Lung (tissue), 12 donors: ENCODE measurements around the gene LCE1A. TPM values are rescaled to one million over a fixed set of nuclear protein-coding genes. Genes with fewer than 3 reads are reported as not detected.

Source experiments
- ATAC-seq: fragments of 200-7000 bp; cut with Tn5 transposase; one replicate; pipeline ENCODE4 v1.9.1; 2020; ENCODE audit warnings: moderate number of reproducible peaks; ENCODE audit not compliant: insufficient read depth, low FRiP score
- DNase-seq, 3 donors: peaks; one replicate each; pipeline ENCODE4 v3.0.0-alpha.2; 2013 to 2017
- H3K27ac ChIP-seq, 2 donors: one replicate each; pipeline ENCODE4 v1.5.1; 2013; ENCODE audit warnings: mild to moderate bottlenecking in 2 of 2, moderate library complexity in 2 of 2, control low read depth in 1 of 2, inconsistent platforms in 1 of 2, low read depth in 1 of 2, low read length in 1 of 2
- H3K27me3 ChIP-seq, 3 donors: one replicate each; pipeline ENCODE4 v1.5.1; 2013; ENCODE audit warnings: low read length in 2 of 3; ENCODE audit not compliant: control insufficient read depth in 3 of 3, insufficient read depth in 3 of 3
- H3K36me3 ChIP-seq, 4 donors: one replicate each; pipeline ENCODE4 v1.5.1; 2013; ENCODE audit warnings: low read length in 4 of 4, mild to moderate bottlenecking in 1 of 4, moderate library complexity in 1 of 4; ENCODE audit not compliant: control insufficient read depth in 4 of 4, insufficient read depth in 4 of 4
- H3K4me1 ChIP-seq, 5 donors: one replicate each; pipeline ENCODE4 v1.5.1; 2013; ENCODE audit warnings: low read length in 5 of 5, mild to moderate bottlenecking in 2 of 5, moderate library complexity in 1 of 5; ENCODE audit not compliant: control insufficient read depth in 5 of 5, insufficient read depth in 5 of 5
- H3K4me3 ChIP-seq: one replicate; pipeline ENCODE4 v1.5.1; 2013; ENCODE audit warnings: mild to moderate bottlenecking, control low read depth, moderate library complexity
- H3K9ac ChIP-seq, 2 donors: one replicate each; pipeline ENCODE4 v1.5.1; 2013; ENCODE audit warnings: low read length in 2 of 2, control low read depth in 1 of 2; ENCODE audit not compliant: insufficient read depth in 1 of 2
- H3K9me3 ChIP-seq, 4 donors: one replicate each; pipeline ENCODE4 v1.5.1; 2013; ENCODE audit warnings: low read length in 3 of 4, mild to moderate bottlenecking in 1 of 4, moderate library complexity in 1 of 4; ENCODE audit not compliant: control insufficient read depth in 4 of 4, insufficient read depth in 3 of 4
- CTCF ChIP-seq: IDR thresholded peaks from 2 replicates; pipeline ENCODE4 v1.5.1; 2012; ENCODE audit warnings: mild to moderate bottlenecking; ENCODE audit errors: control extremely low read depth, extremely low read depth
- WGBS, 2 donors: extraction: QIAGEN DNeasy Blood & Tissue Kit; methylation state at CpG; one replicate each; pipeline ENCODE4 v1.1.7; 2013; 5-methylcytosine and 5-hydroxymethylcytosine counted together
- polyA plus RNA-seq, 2 donors: library from polyadenylated mRNA; stranded (reverse); fragments of 200-250 nt; gene quantifications; one replicate each; pipeline ENCODE4 v1.2.1, GENCODE V29; 2013
- total RNA-seq, 2 donors: library from RNA; depleted of rRNA in 1 of 2; stranded (reverse); fragments of >200 nt in 1 of 2; gene quantifications; one replicate each; pipeline ENCODE4 v1.2.1, GENCODE V29; 2014 to 2021
- donor health status: control.
- donor health status: control.
- donor health status: Bipolar disorder and iron deficiency.
- donor health status: healthy.
- donor health status: DM: yes; HTN: yes; CAD: no.

LCE1A gene
- total and polyA plus RNA-seq, 4 donors, result not detected

GRCh38 chr1:152876827-152877226 is 49.6 kb downstream of the LCE1A start:
- TF ChIP-seq CTCF, result no peak
- no peak for DNase-seq
- no peak overlapping the region for H3K4me3 ChIP-seq
- WGBS, 2 donors, result 77 to 86% methylated on average over 1 of the region's 1 CpG
- H3K9ac ChIP-seq, result no peak overlapping the region
- H3K36me3 ChIP-seq, result no peaks in the 10 kb centered on the region
- no peak for ATAC-seq
- H3K9me3 ChIP-seq, result peaks cover 0 to 6% (median 2%) of the 10 kb centered on the region in 4 donors
- no peaks in the 10 kb centered on the region for H3K27me3 ChIP-seq
- no peaks in the 10 kb centered on the region for H3K4me1 ChIP-seq
- no peak overlapping the region for H3K27ac ChIP-seq

Other genes with a start within 250 kb of the LCE1A start
- gene LCE3D, start 247.0 kb upstream of the LCE1A start, total RNA-seq, result not detected
- gene LCE3D, start 247.0 kb upstream of the LCE1A start, polyA plus RNA-seq, result not detected
- gene LCE3C, start 227.2 kb upstream of the LCE1A start, total RNA-seq, result not detected
- not detected for gene LCE3C, start 227.2 kb upstream of the LCE1A start, polyA plus RNA-seq
- not detected for gene LCE3B, start 213.7 kb upstream of the LCE1A start, total RNA-seq
- not detected for gene LCE3B, start 213.7 kb upstream of the LCE1A start, polyA plus RNA-seq
- not detected for gene LCE3A, start 204.4 kb upstream of the LCE1A start, total RNA-seq
- not detected for gene LCE3A, start 204.4 kb upstream of the LCE1A start, polyA plus RNA-seq
- gene LCE2D, start 164.1 kb upstream of the LCE1A start, total RNA-seq, result not detected
- not detected for gene LCE2D, start 164.1 kb upstream of the LCE1A start, polyA plus RNA-seq
- gene LCE2C, start 152.2 kb upstream of the LCE1A start, total RNA-seq, result not detected
- not detected for gene LCE2C, start 152.2 kb upstream of the LCE1A start, polyA plus RNA-seq
- not detected for gene LCE2B, start 141.3 kb upstream of the LCE1A start, total RNA-seq
- not detected for gene LCE2B, start 141.3 kb upstream of the LCE1A start, polyA plus RNA-seq
- not detected for gene LCE2A, start 129.1 kb upstream of the LCE1A start, total RNA-seq
- not detected for gene LCE2A, start 129.1 kb upstream of the LCE1A start, polyA plus RNA-seq
- gene LCE4A, start 119.3 kb upstream of the LCE1A start, total RNA-seq, result not detected
- gene LCE4A, start 119.3 kb upstream of the LCE1A start, polyA plus RNA-seq, result not detected
- gene KPRP, start 69.4 kb upstream of the LCE1A start, total RNA-seq, result not detected
- gene KPRP, start 69.4 kb upstream of the LCE1A start, polyA plus RNA-seq, result not detected
- gene LCE1F, start 52.3 kb upstream of the LCE1A start, total RNA-seq, result not detected
- gene LCE1F, start 52.3 kb upstream of the LCE1A start, polyA plus RNA-seq, result not detected
- not detected for gene LCE1E, start 41.2 kb upstream of the LCE1A start, total RNA-seq
- gene LCE1E, start 41.2 kb upstream of the LCE1A start, polyA plus RNA-seq, result not detected
- not detected for gene LCE1D, start 30.8 kb upstream of the LCE1A start, total RNA-seq
- not detected for gene LCE1D, start 30.8 kb upstream of the LCE1A start, polyA plus RNA-seq
- gene LCE1C, start 20.8 kb upstream of the LCE1A start, total RNA-seq, result not detected
- gene LCE1C, start 20.8 kb upstream of the LCE1A start, polyA plus RNA-seq, result not detected
- gene LCE1B, start 15.5 kb upstream of the LCE1A start, total RNA-seq, result not detected
- not detected for gene LCE1B, start 15.5 kb upstream of the LCE1A start, polyA plus RNA-seq
- gene LCE6A, start 15.4 kb downstream of the LCE1A start, total RNA-seq, result not detected
- not detected for gene LCE6A, start 15.4 kb downstream of the LCE1A start, polyA plus RNA-seq
- gene LCE7A, start 32.5 kb downstream of the LCE1A start, total RNA-seq, result not detected
- gene LCE7A, start 32.5 kb downstream of the LCE1A start, polyA plus RNA-seq, result not detected
- not detected for gene SMCP, start 50.8 kb downstream of the LCE1A start, total RNA-seq
- gene SMCP, start 50.8 kb downstream of the LCE1A start, polyA plus RNA-seq, result not detected
- under 1 TPM in 1 of 2 donors, not detected in 1; 0.31 TPM for gene IVL, start 81.1 kb downstream of the LCE1A start, total RNA-seq
- gene IVL, start 81.1 kb downstream of the LCE1A start, polyA plus RNA-seq, result under 1 TPM; 0.22 to 0.52 TPM
- gene SPRR5, start 119.7 kb downstream of the LCE1A start, total RNA-seq, result not detected
- under 1 TPM in 1 of 2 donors, not detected in 1; 0.05 TPM for gene SPRR5, start 119.7 kb downstream of the LCE1A start, polyA plus RNA-seq
- not detected for gene SPRR4, start 143.2 kb downstream of the LCE1A start, total RNA-seq
- gene SPRR4, start 143.2 kb downstream of the LCE1A start, polyA plus RNA-seq, result not detected
- gene SPRR1A, start 156.6 kb downstream of the LCE1A start, total RNA-seq, result not detected
- not detected for gene SPRR1A, start 156.6 kb downstream of the LCE1A start, polyA plus RNA-seq
- 1 to 10 TPM in 1 of 2 donors, not detected in 1; 1.9 TPM for gene SPRR3, start 174.3 kb downstream of the LCE1A start, total RNA-seq
- gene SPRR3, start 174.3 kb downstream of the LCE1A start, polyA plus RNA-seq, result 1 to 10 TPM in 1 of 2 donors, under 1 TPM in 1; 0.50 to 1.2 TPM
- gene SPRR1B, start 203.7 kb downstream of the LCE1A start, total RNA-seq, result not detected
- 1 to 10 TPM in 1 of 2 donors, under 1 TPM in 1; 0.31 to 1.9 TPM for gene SPRR1B, start 203.7 kb downstream of the LCE1A start, polyA plus RNA-seq
- not detected for gene SPRR2D, start 213.6 kb downstream of the LCE1A start, total RNA-seq
- 1 to 10 TPM; 1.0 to 2.5 TPM for gene SPRR2D, start 213.6 kb downstream of the LCE1A start, polyA plus RNA-seq
- under 1 TPM in 1 of 2 donors, not detected in 1; 0.82 TPM for gene SPRR2A, start 230.0 kb downstream of the LCE1A start, total RNA-seq
- 1 to 10 TPM in 1 of 2 donors, not detected in 1; 4.5 TPM for gene SPRR2A, start 230.0 kb downstream of the LCE1A start, polyA plus RNA-seq
- not detected for gene SPRR2B, start 244.1 kb downstream of the LCE1A start, total RNA-seq
- not detected for gene SPRR2B, start 244.1 kb downstream of the LCE1A start, polyA plus RNA-seq